ENCODE measurements around the gene GTF2A1L.
"Not testable (repeated sequence)": the region's sequence is repeated elsewhere in the genome, so short reads cannot be mapped to it uniquely, and the experiment has no call there.

Gene GTF2A1L

GRCh38 chr2:48607307-48608014 lies 10.2 kb upstream of the GTF2A1L start:
- no peak for DNase-seq (ENCODE audit: low read depth in 2 of 2)

GRCh38 chr2:48613211-48613610 lies 4.4 kb upstream of the GTF2A1L start:
- DNase-seq (ENCODE audit: low read depth in 2 of 2), result no peak

- DNase-seq (ENCODE audit: low read depth in 2 of 2), result not testable (repeated sequence)
Observed at GRCh38 chr2:48614581-48614980, 3.1 kb upstream of the GTF2A1L start.

GRCh38 chr2:48619526-48619925 lies 1.9 kb downstream of the GTF2A1L start:
- no peak for DNase-seq (ENCODE audit: low read depth in 2 of 2)

GRCh38 chr2:48620604-48621003 lies 2.9 kb downstream of the GTF2A1L start:
- no peak for DNase-seq (ENCODE audit: low read depth in 2 of 2)

- DNase-seq (ENCODE audit: low read depth in 2 of 2), result not testable (repeated sequence)
Observed at GRCh38 chr2:48622691-48623090, 5.0 kb downstream of the GTF2A1L start.

GRCh38 chr2:48624696-48625095 lies 7.0 kb downstream of the GTF2A1L start:
- no peak for DNase-seq (ENCODE audit: low read depth in 2 of 2)

GRCh38 chr2:48626047-48626446 lies 8.4 kb downstream of the GTF2A1L start:
- no peak for DNase-seq (ENCODE audit: low read depth in 2 of 2)

- DNase-seq (ENCODE audit: low read depth in 2 of 2), result no peak
Observed at GRCh38 chr2:48633143-48633542, 15.5 kb downstream of the GTF2A1L start.

- DNase-seq (ENCODE audit: low read depth in 2 of 2), result no peak
Observed at GRCh38 chr2:48635786-48636185, 18.1 kb downstream of the GTF2A1L start.

- no peak for DNase-seq (ENCODE audit: low read depth in 2 of 2)
Observed at GRCh38 chr2:48638261-48638660, 20.6 kb downstream of the GTF2A1L start.

GRCh38 chr2:48651158-48651790 lies 33.6 kb downstream of the GTF2A1L start:
- no peak for DNase-seq (ENCODE audit: low read depth in 2 of 2)

GRCh38 chr2:48668992-48669391 lies 51.3 kb downstream of the GTF2A1L start:
- no peak for DNase-seq (ENCODE audit: low read depth in 2 of 2)

GRCh38 chr2:48673581-48673980 lies 55.9 kb downstream of the GTF2A1L start:
- no peak for DNase-seq (ENCODE audit: low read depth in 2 of 2)

GRCh38 chr2:48674933-48675332 lies 57.3 kb downstream of the GTF2A1L start:
- no peak for DNase-seq (ENCODE audit: low read depth in 2 of 2)

- no peak for DNase-seq (ENCODE audit: low read depth in 2 of 2)
Observed at GRCh38 chr2:48677450-48677849, 59.8 kb downstream of the GTF2A1L start.

- no peak for DNase-seq (ENCODE audit: low read depth in 2 of 2)
Observed at GRCh38 chr2:48685126-48685525, 67.5 kb downstream of the GTF2A1L start.

GRCh38 chr2:48691935-48692691 lies 74.5 kb downstream of the GTF2A1L start:
- DNase-seq (ENCODE audit: low read depth in 2 of 2), result no peak

GRCh38 chr2:48693066-48693465 lies 75.4 kb downstream of the GTF2A1L start:
- DNase-seq (ENCODE audit: low read depth in 2 of 2), result no peak

- DNase-seq (ENCODE audit: low read depth in 2 of 2), result no peak
Observed at GRCh38 chr2:48693645-48694044, 76.0 kb downstream of the GTF2A1L start.

- DNase-seq (ENCODE audit: low read depth in 2 of 2), result no peak
Observed at GRCh38 chr2:48694149-48694548, 76.5 kb downstream of the GTF2A1L start.

- no peak for DNase-seq (ENCODE audit: low read depth in 2 of 2)
Observed at GRCh38 chr2:48695991-48696390, 78.3 kb downstream of the GTF2A1L start.

GRCh38 chr2:48696881-48697280 lies 79.2 kb downstream of the GTF2A1L start:
- DNase-seq (ENCODE audit: low read depth in 2 of 2), result no peak

Data from stimulated activated CD8-positive, alpha-beta memory T cell treated with anti-CD3 and anti-CD28 coated beads, Interleukin-7, amount 100 ng/mL, for 1 hour (primary cell).